Activated naive CD4-positive, alpha-beta T cell treated with Interleukin-2 at 50 U/mL for 16 hours (primary cell): ENCODE results near the gene IMPDH1.

Experiments used
- DNase-seq: peaks from one replicate; pipeline ENCODE4 v3.0.0-alpha.2; 2020

IMPDH1 gene

GRCh38 chr7:128357217-128357613, 52.6 kb downstream of the IMPDH1 start:
- no peak for DNase-seq

- no peak for DNase-seq
Measured at GRCh38 chr7:128356546-128357216, 53.1 kb downstream of the IMPDH1 start.

GRCh38 chr7:128353610-128354009, 56.2 kb downstream of the IMPDH1 start:
- DNase-seq, result no peak

- DNase-seq, result no peak
Measured at GRCh38 chr7:128353189-128353588, 56.6 kb downstream of the IMPDH1 start.

GRCh38 chr7:128352636-128353035, 57.1 kb downstream of the IMPDH1 start:
- no peak for DNase-seq

GRCh38 chr7:128352153-128352537, 57.6 kb downstream of the IMPDH1 start:
- DNase-seq, result peak; percentile 31

- DNase-seq, result peak; percentile 16
Measured at GRCh38 chr7:128351296-128352152, 58.3 kb downstream of the IMPDH1 start.

- no peak for DNase-seq
Measured at GRCh38 chr7:128350708-128351295, 59.0 kb downstream of the IMPDH1 start.

- DNase-seq, result no peak
Measured at GRCh38 chr7:128349466-128349825, 60.3 kb downstream of the IMPDH1 start.

GRCh38 chr7:128347647-128348097, 62.1 kb downstream of the IMPDH1 start:
- DNase-seq, result peak; percentile 53

GRCh38 chr7:128344431-128344774, 65.4 kb downstream of the IMPDH1 start:
- no peak for DNase-seq

GRCh38 chr7:128343554-128344430, 66.0 kb downstream of the IMPDH1 start, which contains the start of gene RBM28:
TSS of gene RBM28 (minus strand) at chr7:128343908. CDS start at chr7:128343793, 115 bp downstream.
- DNase-seq, result peak; percentile 87
